Stimulated activated CD4-positive, alpha-beta T cell treated with anti-CD3 and anti-CD28 coated beads, Interleukin-12 subunit alpha, Interleukin-12 subunit beta, amount 100 ng/mL, for 24 hours (primary cell): Measurements from ENCODE around the gene CHST7.

Experiments used
- DNase-seq, 2 experiments: peaks; one replicate each; pipeline ENCODE4 v3.0.0-alpha.2; 2020; ENCODE audit warnings: low read depth in 2 of 2

The CHST7 gene

GRCh38 chrX:46647251-46647650 lies 73.7 kb downstream of the CHST7 start:
- no peak for DNase-seq
